ENCODE results near the gene ZBED1. TPM values are rescaled to one million over a fixed set of nuclear protein-coding genes. Genes with fewer than 3 reads are reported as not detected.

ZBED1 gene
- total and polyA plus RNA-seq, 9 of the 15 experiments (the other 6 are each of a cell fraction or from before 2014, with no cell fraction given): 0.61 to 27.6 (median 13.9) TPM

GRCh38 chrX:2536974-2537373 lies 36.2 kb upstream of the ZBED1 start:
- DNase-seq (ENCODE audit: extremely low read depth in 1 of 4, low spot score in 3 of 4) (no peak), FAIRE-seq (no peak), ATAC-seq (no peak)
- H2AFZ ChIP-seq (ENCODE audit: low read depth, low read length): no peak overlapping the region
- in situ Hi-C loops (cut with MboI) (no loop called here), intact Hi-C loops (cut with micrococcal nuclease) (no loop called here)
- H3K27ac ChIP-seq (ENCODE audit: extremely low read depth, low read depth, low read length): no peak overlapping the region
- WGBS (ENCODE audit: insufficient coverage, low coverage, missing lambda C conversion rate): 6% methylated on average over 5 of the region's 5 CpGs
- no peak overlapping the region for H3K4me3 ChIP-seq
- H3K9me3 ChIP-seq (replicated peaks; ENCODE audit: control insufficient read depth, insufficient read depth, low read depth, low read length): no peaks in the 10 kb centered on the region
- H4K20me1 ChIP-seq (replicated peaks; ENCODE audit: control insufficient read depth, insufficient read depth, low read length): no peaks in the 10 kb centered on the region
- H3K9ac ChIP-seq (ENCODE audit: insufficient read depth in 1 of 2, low read depth in 2 of 2, low read length in 2 of 2): no peak overlapping the region
- no peaks in the 10 kb centered on the region for H3K9me1 ChIP-seq (ENCODE audit: control insufficient read depth, insufficient read depth, low read length)
- no peak overlapping the region for H3K4me2 ChIP-seq (ENCODE audit: insufficient read depth, low read length)
- ChIA-PET CTCF (ENCODE audit: low intra/inter-chr PET ratio) (no interaction called here), POLR2A (no interaction called here)
- H3K27me3 ChIP-seq (ENCODE audit: control insufficient read depth in 2 of 2, insufficient read depth in 2 of 2, low read length in 2 of 2): peaks cover 5 to 6% of the 10 kb centered on the region in 2 experiments; a peak in 3 of 5 replicates
- no peak for TF ChIP-seq KLF10 (CRISPR knock-in tag; IDR thresholded peaks at IDR 0.05)
- no peak for TF ChIP-seq FOXJ3 (CRISPR knock-in tag; IDR thresholded peaks at IDR 0.05)
- TF ChIP-seq STAT5B (CRISPR knock-in tag; IDR thresholded peaks at IDR 0.05): no peak
- no peak for TF ChIP-seq THRA (IDR thresholded peaks at IDR 0.05)
- no peak for TF ChIP-seq MEF2D (tag; conservative IDR thresholded peaks at IDR 0.05; ENCODE audit: low read depth)
- TF ChIP-seq BRD9 (IDR thresholded peaks at IDR 0.05; ENCODE audit: low read depth, partially characterized antibody): no peak
- no peaks in the 10 kb centered on the region for H3K4me1 ChIP-seq (replicated peaks in 1 of 2; ENCODE audit: control insufficient read depth in 2 of 2, insufficient read depth in 2 of 2, low read length in 2 of 2)
- H3K79me2 ChIP-seq (ENCODE audit: control insufficient read depth, insufficient read depth, low read length): no peaks in the 10 kb centered on the region
- H3K36me3 ChIP-seq (ENCODE audit: control insufficient read depth, insufficient read depth, low read length): no peaks in the 10 kb centered on the region
- no TSS peak for BruUV-seq (replicated peaks)
